Astrocyte (in vitro differentiated cells and primary cell): ENCODE measurements around the gene AKIP1.

Source experiments
- EZH2 ChIP-seq: IDR thresholded peaks from 2 replicates; pipeline ENCODE4 v1.6.1; 2012; ENCODE audit warnings: mild to moderate bottlenecking, low read length, inconsistent platforms; ENCODE audit not compliant: insufficient read depth
- TF ChIP-seq, protein P1 (sequence below): IDR thresholded peaks from 2 replicates; pipeline ENCODE4 v1.5.1; 2011; ENCODE audit warnings: low read depth, mild to moderate bottlenecking, inconsistent platforms, low read length, moderate library complexity; ENCODE audit not compliant: insufficient read depth

DNA sequence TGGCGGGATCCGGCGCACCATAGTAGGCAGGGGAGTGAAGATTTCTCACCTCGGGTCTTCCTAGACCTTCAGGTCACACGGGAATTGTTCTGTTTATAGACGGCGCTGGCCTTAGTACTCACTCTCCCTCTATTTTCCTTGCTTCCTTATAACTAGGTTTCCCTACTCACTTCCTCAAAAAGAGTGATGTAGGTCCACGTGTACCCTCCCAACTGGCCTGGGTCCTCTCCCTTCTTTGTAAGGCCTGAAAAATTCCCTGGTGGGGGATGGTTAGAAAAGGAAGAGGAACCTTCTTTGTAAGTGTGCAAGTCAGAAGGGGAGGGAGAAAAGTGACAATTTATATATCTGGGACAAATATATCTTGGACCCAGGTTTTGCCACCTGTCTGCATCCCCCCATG lies 56.2 kb downstream of the AKIP1 start:
- TF ChIP-seq, protein P1, sequence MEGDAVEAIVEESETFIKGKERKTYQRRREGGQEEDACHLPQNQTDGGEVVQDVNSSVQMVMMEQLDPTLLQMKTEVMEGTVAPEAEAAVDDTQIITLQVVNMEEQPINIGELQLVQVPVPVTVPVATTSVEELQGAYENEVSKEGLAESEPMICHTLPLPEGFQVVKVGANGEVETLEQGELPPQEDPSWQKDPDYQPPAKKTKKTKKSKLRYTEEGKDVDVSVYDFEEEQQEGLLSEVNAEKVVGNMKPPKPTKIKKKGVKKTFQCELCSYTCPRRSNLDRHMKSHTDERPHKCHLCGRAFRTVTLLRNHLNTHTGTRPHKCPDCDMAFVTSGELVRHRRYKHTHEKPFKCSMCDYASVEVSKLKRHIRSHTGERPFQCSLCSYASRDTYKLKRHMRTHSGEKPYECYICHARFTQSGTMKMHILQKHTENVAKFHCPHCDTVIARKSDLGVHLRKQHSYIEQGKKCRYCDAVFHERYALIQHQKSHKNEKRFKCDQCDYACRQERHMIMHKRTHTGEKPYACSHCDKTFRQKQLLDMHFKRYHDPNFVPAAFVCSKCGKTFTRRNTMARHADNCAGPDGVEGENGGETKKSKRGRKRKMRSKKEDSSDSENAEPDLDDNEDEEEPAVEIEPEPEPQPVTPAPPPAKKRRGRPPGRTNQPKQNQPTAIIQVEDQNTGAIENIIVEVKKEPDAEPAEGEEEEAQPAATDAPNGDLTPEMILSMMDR, result no peak
- no peak for TF ChIP-seq EZH2
